ENCODE measurements around the gene SUSD1. TPM values are rescaled to one million over a fixed set of nuclear protein-coding genes. Genes with fewer than 3 reads are reported as not detected.
A peak's percentile ranks its signal among the peaks of the same experiment; 100 is the strongest.

The SUSD1 gene
- total RNA-seq, 1 experiment from 2014 or later, result 8.1 TPM

- Mint-ChIP-seq H3K36me3 (ENCODE audit: insufficient read depth in 1 of 3, low read depth in 3 of 3) (no peaks in the 10 kb centered on the region), H3K27ac (peak overlapping the region in 2 of 3 experiments; percentile 0 to 27; a peak in 3 of 7 replicates), H3K9me3 (no peaks in the 10 kb centered on the region), H3K27me3 (ENCODE audit: low read depth) (no peaks in the 10 kb centered on the region), H3K4me3 (no peak overlapping the region), H3K4me1 (peaks cover 8% of the 10 kb centered on the region in 2 experiments)
- Histone ChIP-seq H2BK20ac (ENCODE audit: low read depth, low read length, poor library complexity, severe bottlenecking) (no peak overlapping the region), H2BK12ac (ENCODE audit: insufficient read length, low read depth, low read length) (no peak overlapping the region), H3K4me2 (ENCODE audit: insufficient read depth, insufficient read length, low read length) (no peak overlapping the region), H4K91ac (ENCODE audit: insufficient read length, low read depth, low read length) (no peak overlapping the region), H3K79me1 (ENCODE audit: insufficient read depth, low read depth, low read length, poor library complexity, severe bottlenecking) (no peaks in the 10 kb centered on the region), H3K14ac (ENCODE audit: insufficient read depth, low read length) (no peak overlapping the region), H2BK15ac (ENCODE audit: low read depth, low read length) (no peak overlapping the region), H2AK5ac (ENCODE audit: insufficient read length, low read length) (no peak overlapping the region), H3K18ac (ENCODE audit: insufficient read length, low read depth, low read length) (no peak overlapping the region), H3K4me1 (ENCODE audit: insufficient read depth, low read length) (0 out of 2 replicates have a peak, but pooled peaks cover 3% of the 10 kb centered on the region), H2AFZ (ENCODE audit: low read length) (no peak overlapping the region), H3K23me2 (ENCODE audit: insufficient read length, low read depth, low read length, poor library complexity, severe bottlenecking) (no peaks in the 10 kb centered on the region), H3T11ph (ENCODE audit: low read length) (no peak overlapping the region), H3K23ac (ENCODE audit: insufficient read length, low read depth, low read length) (no peak overlapping the region), H3K4ac (ENCODE audit: low read depth, low read length) (no peak overlapping the region), H4K5ac (ENCODE audit: insufficient read length, low read depth, low read length) (no peak overlapping the region), H3K9ac (ENCODE audit: extremely low read depth, insufficient read length, low read length) (no peak overlapping the region), H4K8ac (replicated peaks; ENCODE audit: insufficient read length, low read depth, low read length) (no peak overlapping the region), H3K79me2 (ENCODE audit: insufficient read depth, low read length) (no peaks in the 10 kb centered on the region), H2BK120ac (ENCODE audit: low read depth, low read length, poor library complexity, severe bottlenecking) (no peak overlapping the region), H3K27me3 (ENCODE audit: insufficient read depth, low read length) (no peaks in the 10 kb centered on the region; the same call in 1 of the 2 replicates), H3K9me3 (ENCODE audit: control insufficient read depth, low read depth, low read length) (no peaks in the 10 kb centered on the region), H2BK5ac (ENCODE audit: insufficient read length, low read length) (no peak overlapping the region), H4K20me1 (ENCODE audit: control insufficient read depth, insufficient read depth, insufficient read length) (no peaks in the 10 kb centered on the region), H3K27ac (ENCODE audit: insufficient read length, low read depth, low read length) (no peak overlapping the region), H3K56ac (ENCODE audit: insufficient read length, low read depth, low read length) (no peak overlapping the region)
- DNase-seq, result no peak
- TF ChIP-seq CTCF (conservative IDR thresholded peaks at IDR 0.05), result no peak
- WGBS (ENCODE audit: extremely low coverage, insufficient read length, low lambda C conversion rate), result no CpG with 5 or more reads among the region's 3 CpGs
Observed at GRCh38 chr9:112029921-112030444, 145.1 kb downstream of the SUSD1 start.
